MM.1S (cell line): ENCODE results near the gene AHNAK.

ENCODE experiments used
- DNase-seq: peaks from one replicate; pipeline ENCODE4 v3.0.0-alpha.2; 2015
- H2AFZ ChIP-seq: fragments of 300-600 bp; sonication (generic); 2 replicates; pipeline ENCODE4 v1.6.0; 2016; ENCODE audit warnings: antibody characterized with exemption, low read length
- H3F3A ChIP-seq: fragments of 300-600 bp; sonication (generic); 2 replicates; pipeline ENCODE4 v1.6.1; 2016; ENCODE audit warnings: mild to moderate bottlenecking, antibody characterized with exemption, low read length, moderate library complexity, mixed read lengths; ENCODE audit not compliant: insufficient read depth
- H3K27ac ChIP-seq: fragments of 300-600 bp; sonication (generic); 2 replicates; pipeline ENCODE4 v1.5.1; 2016; ENCODE audit warnings: mild to moderate bottlenecking, low read length
- H3K27me3 ChIP-seq: fragments of 300-600 bp; sonication (generic); replicated peaks from 2 replicates; pipeline ENCODE4 v1.6.0; 2016; ENCODE audit warnings: low read length; ENCODE audit not compliant: insufficient read depth
- H3K36me3 ChIP-seq: fragments of 300-600 bp; sonication (generic); replicated peaks from 2 replicates; pipeline ENCODE4 v1.6.1; 2016; ENCODE audit warnings: mild to moderate bottlenecking, low read length, mixed read lengths; ENCODE audit not compliant: insufficient read depth
- H3K4me1 ChIP-seq: fragments of 300-600 bp; sonication (generic); 2 replicates; pipeline ENCODE4 v1.6.1; 2016; ENCODE audit warnings: low read length, mixed read lengths
- H3K4me2 ChIP-seq: fragments of 300-600 bp; sonication (generic); 2 replicates; pipeline ENCODE4 v1.6.0; 2016; ENCODE audit warnings: low read depth, low read length
- H3K4me3 ChIP-seq: fragments of 300-600 bp; sonication (generic); 2 replicates; pipeline ENCODE4 v1.5.1; 2016; ENCODE audit warnings: low read length, mixed read lengths
- H3K79me2 ChIP-seq: fragments of 300-600 bp; sonication (generic); 2 replicates; pipeline ENCODE4 v1.6.1; 2016; ENCODE audit warnings: mixed run types, low read length, mixed read lengths
- H3K9ac ChIP-seq: fragments of 300-600 bp; sonication (generic); 2 replicates; pipeline ENCODE4 v1.6.1; 2016; ENCODE audit warnings: low read length, mixed read lengths
- H3K9me2 ChIP-seq: fragments of 300-600 bp; sonication (generic); replicated peaks from 2 replicates; pipeline ENCODE4 v1.6.1; 2016; ENCODE audit warnings: mild to moderate bottlenecking, low read length, mixed read lengths; ENCODE audit not compliant: insufficient read depth
- H3K9me3 ChIP-seq: fragments of 300-600 bp; sonication (generic); replicated peaks from 2 replicates; pipeline ENCODE4 v1.6.1; 2016; ENCODE audit warnings: mild to moderate bottlenecking, low read length, mixed read lengths; ENCODE audit not compliant: insufficient read depth
- H4K20me1 ChIP-seq: fragments of 300-600 bp; sonication (generic); 2 replicates; pipeline ENCODE4 v1.6.1; 2016; ENCODE audit warnings: mild to moderate bottlenecking, low read length, moderate library complexity, mixed read lengths; ENCODE audit not compliant: insufficient read depth
- CTCF ChIP-seq: fragments of 300-600 bp; sonication (generic); IDR thresholded peaks from 2 replicates; pipeline ENCODE4 v1.5.1; 2016; ENCODE audit warnings: antibody characterized with exemption, low read length, mixed read lengths
- EZH2 ChIP-seq: fragments of 300-600 bp; sonication (generic); optimal IDR thresholded peaks from 2 replicates; pipeline ENCODE3; 2017; ENCODE audit warnings: low read depth, mild to moderate bottlenecking, antibody characterized with exemption, low read length, mixed read lengths
- EZH2phosphoT487 ChIP-seq: fragments of 300-600 bp; sonication (generic); IDR thresholded peaks from 2 replicates; pipeline ENCODE4 v1.6.1; 2018; ENCODE audit warnings: antibody characterized with exemption, low read length

Gene AHNAK

GRCh38 chr11:62545437-62546243, 966 bp downstream of the AHNAK start:
- Histone ChIP-seq H3K79me2 (peaks cover 9% of the 10 kb centered on the region), H3K4me3 (peak overlapping the region; percentile 79)

GRCh38 chr11:62544581-62545436, 1.8 kb downstream of the AHNAK start:
- Histone ChIP-seq H2AFZ (peak overlapping the region; percentile 63; the same call in 1 of the 2 replicates), H3K36me3 (no peaks in the 10 kb centered on the region), H4K20me1 (no peaks in the 10 kb centered on the region), H3K79me2 (peaks cover 14% of the 10 kb centered on the region), H3F3A (peaks cover 13% of the 10 kb centered on the region; the same call in 1 of the 2 replicates), H3K9me3 (no peaks in the 10 kb centered on the region), H3K9me2 (no peaks in the 10 kb centered on the region), H3K4me3 (peak overlapping the region; percentile 79), H3K4me2 (peak overlapping the region; percentile 99), H3K27me3 (peaks cover 34% of the 10 kb centered on the region), H3K4me1 (peaks cover 47% of the 10 kb centered on the region), H3K9ac (peak overlapping the region; percentile 82; the same call in 1 of the 2 replicates), H3K27ac (no peak overlapping the region)
- no peak for DNase-seq
- TF ChIP-seq EZH2: no peak
- no peak for TF ChIP-seq EZH2phosphoT487
- no peak for TF ChIP-seq CTCF

More at GRCh38 chr11:62545437-62546243, 966 bp downstream of the AHNAK start:
- TF ChIP-seq CTCF (0 out of 2 replicates have a peak, but pooled peaks have one; percentile 3), EZH2phosphoT487 (no peak)
- Histone ChIP-seq H3K27me3 (peaks cover 34% of the 10 kb centered on the region), H3K9me3 (no peaks in the 10 kb centered on the region), H2AFZ (peak overlapping the region; percentile 63), H3F3A (peaks cover 13% of the 10 kb centered on the region; the same call in 1 of the 2 replicates), H3K9ac (peak overlapping the region; percentile 82), H3K9me2 (no peaks in the 10 kb centered on the region), H3K27ac (no peak overlapping the region), H4K20me1 (no peaks in the 10 kb centered on the region), H3K4me2 (peak overlapping the region; percentile 99), H3K4me1 (peaks cover 41% of the 10 kb centered on the region), H3K36me3 (no peaks in the 10 kb centered on the region)
- DNase-seq: no peak

GRCh38 chr11:62543680-62544444, 2.7 kb downstream of the AHNAK start:
- H3K79me2 ChIP-seq: peaks cover 18% of the 10 kb centered on the region
- H3K9ac ChIP-seq: no peak overlapping the region
- H4K20me1 ChIP-seq: no peaks in the 10 kb centered on the region
- H3K27me3 ChIP-seq: peaks cover 34% of the 10 kb centered on the region
- H3K9me3 ChIP-seq: no peaks in the 10 kb centered on the region
- DNase-seq: no peak
- H3K27ac ChIP-seq: no peak overlapping the region
- peaks cover 15% of the 10 kb centered on the region for H3F3A ChIP-seq
- no peaks in the 10 kb centered on the region for H3K9me2 ChIP-seq
- peaks cover 54% of the 10 kb centered on the region for H3K4me1 ChIP-seq
- no peaks in the 10 kb centered on the region for H3K36me3 ChIP-seq
- H3K4me2 ChIP-seq: peak overlapping the region; percentile 99; the same call in 1 of the 2 replicates
- TF ChIP-seq CTCF (no peak), EZH2 (no peak), EZH2phosphoT487 (no peak)
- H2AFZ ChIP-seq: no peak overlapping the region
- peak overlapping the region; percentile 79; the same call in 1 of the 2 replicates for H3K4me3 ChIP-seq
